Measurements from ENCODE around the gene PDSS1.

GRCh38 chr10:26738301-26738911, 40.9 kb downstream of the PDSS1 start:
- TF ChIP-seq CTCF (IDR thresholded peaks at IDR 0.05) (no peak), POLR2A (IDR thresholded peaks at IDR 0.05) (no peak), POLR2AphosphoS5 (IDR thresholded peaks at IDR 0.05) (no peak), EP300 (IDR thresholded peaks at IDR 0.05) (no peak)
